Liver (tissue), 9 donors: ENCODE data around the gene THSD4. TPM values are rescaled to one million over a fixed set of nuclear protein-coding genes. Genes with fewer than 3 reads are reported as not detected.

ENCODE experiments used
- DNase-seq: peaks from one replicate; pipeline ENCODE4 v3.0.0-alpha.2; 2017; ENCODE audit warnings: low spot score
- H3K27ac ChIP-seq, 2 donors: one replicate each; pipeline ENCODE4 v1.7.0; 2013; ENCODE audit warnings: inconsistent platforms in 2 of 2, low read length in 2 of 2, control low read depth in 1 of 2, low read depth in 1 of 2, mild to moderate bottlenecking in 1 of 2
- H3K27me3 ChIP-seq, 4 donors: one replicate each; pipeline versions ENCODE4 v1.6.1 to v1.7.0; 2013; ENCODE audit warnings: low read length in 3 of 4, inconsistent platforms in 1 of 4, mild to moderate bottlenecking in 1 of 4, moderate library complexity in 1 of 4; ENCODE audit not compliant: control insufficient read depth in 4 of 4, insufficient read depth in 4 of 4
- H3K36me3 ChIP-seq, 4 donors: one replicate each; pipeline versions ENCODE4 v1.6.1 to v1.7.0; 2013; ENCODE audit warnings: low read length in 3 of 4, mild to moderate bottlenecking in 3 of 4, low read depth in 1 of 4, moderate library complexity in 1 of 4; ENCODE audit not compliant: control insufficient read depth in 4 of 4, insufficient read depth in 3 of 4
- H3K4me1 ChIP-seq, 4 donors: one replicate each; pipeline versions ENCODE4 v1.6.1 to v1.7.0; 2013; ENCODE audit warnings: low read length in 3 of 4, mild to moderate bottlenecking in 3 of 4, moderate library complexity in 1 of 4; ENCODE audit not compliant: control insufficient read depth in 4 of 4, insufficient read depth in 4 of 4
- H3K4me3 ChIP-seq, 3 donors: one replicate each; pipeline versions ENCODE4 v1.6.1 to v1.7.0; 2013; ENCODE audit warnings: low read length in 3 of 3, control low read depth in 1 of 3, low read depth in 1 of 3, mild to moderate bottlenecking in 1 of 3
- H3K9ac ChIP-seq, 2 donors: one replicate each; pipeline ENCODE4 v1.7.0; 2013; ENCODE audit warnings: low read length in 2 of 2, mild to moderate bottlenecking in 2 of 2, moderate library complexity in 2 of 2, control low read depth in 1 of 2, low read depth in 1 of 2
- H3K9me3 ChIP-seq, 4 donors: one replicate each; pipeline versions ENCODE4 v1.6.1 to v1.7.0; 2013; ENCODE audit warnings: low read length in 3 of 4; ENCODE audit not compliant: control insufficient read depth in 4 of 4
- EGR1 ChIP-seq, 2 donors: IDR thresholded peaks; 2 replicates each; pipeline ENCODE4 v1.6.1; 2016 to 2018; ENCODE audit warnings: antibody characterized with exemption in 2 of 2, low read depth in 2 of 2
- FOXA1 ChIP-seq: IDR thresholded peaks from 2 replicates; pipeline ENCODE4 v1.6.1; 2016; ENCODE audit warnings: antibody characterized with exemption
- FOXA2 ChIP-seq: IDR thresholded peaks from 2 replicates; pipeline ENCODE4 v1.6.1; 2016; ENCODE audit warnings: antibody characterized with exemption
- GABPA ChIP-seq, 2 donors: IDR thresholded peaks in 1 of 2; conservative IDR thresholded peaks in 1 of 2; 2 replicates each; pipeline ENCODE4 v1.6.1; 2016; ENCODE audit warnings: antibody characterized with exemption in 2 of 2, mild to moderate bottlenecking in 1 of 2, moderate library complexity in 1 of 2
- HNF4A ChIP-seq, 2 donors: conservative IDR thresholded peaks; 2 replicates each; pipeline ENCODE4 v1.6.1; 2016; ENCODE audit warnings: antibody characterized with exemption in 2 of 2, mild to moderate bottlenecking in 2 of 2
- HNF4G ChIP-seq: IDR thresholded peaks from 2 replicates; pipeline ENCODE4 v1.6.1; 2016; ENCODE audit warnings: antibody characterized with exemption
- JUND ChIP-seq, 2 donors: IDR thresholded peaks; 2 replicates each; pipeline ENCODE4 v1.6.1; 2016; ENCODE audit warnings: antibody characterized with exemption in 2 of 2
- NR2F2 ChIP-seq: IDR thresholded peaks from 2 replicates; pipeline ENCODE4 v1.6.1; 2016; ENCODE audit warnings: antibody characterized with exemption
- RAD21 ChIP-seq, 2 donors: IDR thresholded peaks; 2 replicates each; pipeline ENCODE4 v1.6.1; 2016; ENCODE audit warnings: antibody characterized with exemption in 2 of 2, mild to moderate bottlenecking in 2 of 2
- RXRA ChIP-seq, 2 donors: IDR thresholded peaks; 2 replicates each; pipeline ENCODE4 v1.6.1; 2017 to 2018; ENCODE audit warnings: antibody characterized with exemption in 2 of 2, mild to moderate bottlenecking in 1 of 2
- SP1 ChIP-seq: IDR thresholded peaks from 2 replicates; pipeline ENCODE4 v1.6.1; 2018; ENCODE audit warnings: antibody characterized with exemption, mild to moderate bottlenecking
- TAF1 ChIP-seq: conservative IDR thresholded peaks from 2 replicates; pipeline ENCODE4 v1.6.1; 2016; ENCODE audit warnings: antibody characterized with exemption, mild to moderate bottlenecking
- YY1 ChIP-seq: IDR thresholded peaks from 2 replicates; pipeline ENCODE4 v1.6.1; 2016; ENCODE audit warnings: antibody characterized with exemption, mild to moderate bottlenecking
- WGBS: extraction: QIAGEN DNeasy Blood & Tissue Kit; methylation state at CpG from one replicate; pipeline ENCODE4 v1.1.7; 2013; 5-methylcytosine and 5-hydroxymethylcytosine counted together
- polyA plus RNA-seq, 2 donors: library from polyadenylated mRNA; stranded (reverse) in 1 of 2; unstranded in 1 of 2; fragments of 200-250 nt in 1 of 2; fragments of >200 nt in 1 of 2; fragmentation: Nextera tagmentation in 1 of 2; extraction: Ambion mirVana in 1 of 2; gene quantifications; one replicate each; pipeline versions ENCODE4 v1.2.1 to v1.2.3, GENCODE V29; 2013 to 2015
- total RNA-seq, 2 donors: library from RNA; depleted of rRNA; stranded (reverse); fragments of >200 nt; gene quantifications; one replicate each; pipeline ENCODE4 v1.2.3, GENCODE V29; 2014
- TF ChIP-seq, protein P1 (sequence below): fragments of 150-350 bp; IDR thresholded peaks from 2 replicates; pipeline ENCODE4 v1.5.1; 2017; ENCODE audit warnings: improper control_type of control experiment, low read depth, low read length; ENCODE audit not compliant: missing input control
- TF ChIP-seq, protein P2 (sequence below): IDR thresholded peaks from 2 replicates; pipeline ENCODE4 v1.6.1; 2016; ENCODE audit warnings: antibody characterized with exemption
- TF ChIP-seq, protein P3 (sequence below): IDR thresholded peaks from 2 replicates; pipeline ENCODE4 v1.6.1; 2016; ENCODE audit warnings: antibody characterized with exemption
- TF ChIP-seq, protein P4 (sequence below): IDR thresholded peaks from 2 replicates; pipeline ENCODE4 v1.6.1; 2016; ENCODE audit warnings: antibody characterized with exemption
- TF ChIP-seq, protein P5 (sequence below): IDR thresholded peaks from 2 replicates; pipeline ENCODE4 v1.6.1; 2016; ENCODE audit warnings: antibody characterized with exemption, mild to moderate bottlenecking
- donor health status: healthy.
- donor health status: healthy.
- donor health status: healthy.
- donor health status: healthy.
- donor health status: healthy.

THSD4 gene
- total and polyA plus RNA-seq, 4 donors = 0.23 to 11.5 (median 1.9) TPM

DNA sequence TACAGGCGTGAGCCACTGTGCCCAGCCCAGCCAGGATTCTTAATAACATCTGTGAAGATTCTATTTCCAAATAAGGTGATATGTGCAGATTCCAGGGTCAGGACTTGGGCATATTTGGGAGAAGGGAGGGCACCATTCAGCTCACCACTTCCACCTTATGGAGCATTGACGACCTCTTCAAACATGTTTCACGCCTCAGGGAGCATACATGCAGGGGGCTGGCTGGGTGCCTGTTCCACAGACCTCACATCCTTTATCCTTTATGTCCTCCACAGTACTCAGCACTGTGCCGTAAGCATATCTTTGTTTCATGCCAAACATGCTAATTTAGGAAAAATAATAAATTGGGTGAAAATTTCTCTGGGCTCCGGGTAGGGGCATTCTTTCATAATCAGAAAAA lies 229.0 kb downstream of the THSD4 start:
- Histone ChIP-seq H3K27ac (no peak overlapping the region), H3K36me3 (no peaks in the 10 kb centered on the region), H3K9me3 (no peaks in the 10 kb centered on the region), H3K27me3 (no peaks in the 10 kb centered on the region), H3K4me1 (peaks cover 0 to under 1% (median 0%) of the 10 kb centered on the region in 4 donors), H3K9ac (no peak overlapping the region), H3K4me3 (no peak overlapping the region)
- DNase-seq = no peak
- TF ChIP-seq JUND (IDR thresholded peaks at IDR 0.05) (no peak), HNF4A (conservative IDR thresholded peaks at IDR 0.05) (no peak), FOXA2 (no peak), NR2F2 (no peak), RAD21 (IDR thresholded peaks at IDR 0.05) (no peak), FOXA1 (no peak), HNF4G (no peak), GABPA (IDR thresholded peaks at IDR 0.05 in 1 of 2, conservative IDR thresholded peaks at IDR 0.05 in 1 of 2) (no peak), YY1 (no peak), TAF1 (no peak), RXRA (IDR thresholded peaks at IDR 0.05) (no peak), EGR1 (IDR thresholded peaks at IDR 0.05; ENCODE audit: low read depth in 2 of 2) (no peak), SP1 (no peak)
- TF ChIP-seq, protein P1, sequence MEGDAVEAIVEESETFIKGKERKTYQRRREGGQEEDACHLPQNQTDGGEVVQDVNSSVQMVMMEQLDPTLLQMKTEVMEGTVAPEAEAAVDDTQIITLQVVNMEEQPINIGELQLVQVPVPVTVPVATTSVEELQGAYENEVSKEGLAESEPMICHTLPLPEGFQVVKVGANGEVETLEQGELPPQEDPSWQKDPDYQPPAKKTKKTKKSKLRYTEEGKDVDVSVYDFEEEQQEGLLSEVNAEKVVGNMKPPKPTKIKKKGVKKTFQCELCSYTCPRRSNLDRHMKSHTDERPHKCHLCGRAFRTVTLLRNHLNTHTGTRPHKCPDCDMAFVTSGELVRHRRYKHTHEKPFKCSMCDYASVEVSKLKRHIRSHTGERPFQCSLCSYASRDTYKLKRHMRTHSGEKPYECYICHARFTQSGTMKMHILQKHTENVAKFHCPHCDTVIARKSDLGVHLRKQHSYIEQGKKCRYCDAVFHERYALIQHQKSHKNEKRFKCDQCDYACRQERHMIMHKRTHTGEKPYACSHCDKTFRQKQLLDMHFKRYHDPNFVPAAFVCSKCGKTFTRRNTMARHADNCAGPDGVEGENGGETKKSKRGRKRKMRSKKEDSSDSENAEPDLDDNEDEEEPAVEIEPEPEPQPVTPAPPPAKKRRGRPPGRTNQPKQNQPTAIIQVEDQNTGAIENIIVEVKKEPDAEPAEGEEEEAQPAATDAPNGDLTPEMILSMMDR = no peak
- TF ChIP-seq, protein P2, sequence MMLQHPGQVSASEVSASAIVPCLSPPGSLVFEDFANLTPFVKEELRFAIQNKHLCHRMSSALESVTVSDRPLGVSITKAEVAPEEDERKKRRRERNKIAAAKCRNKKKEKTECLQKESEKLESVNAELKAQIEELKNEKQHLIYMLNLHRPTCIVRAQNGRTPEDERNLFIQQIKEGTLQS = no peak
- TF ChIP-seq, protein P3, sequence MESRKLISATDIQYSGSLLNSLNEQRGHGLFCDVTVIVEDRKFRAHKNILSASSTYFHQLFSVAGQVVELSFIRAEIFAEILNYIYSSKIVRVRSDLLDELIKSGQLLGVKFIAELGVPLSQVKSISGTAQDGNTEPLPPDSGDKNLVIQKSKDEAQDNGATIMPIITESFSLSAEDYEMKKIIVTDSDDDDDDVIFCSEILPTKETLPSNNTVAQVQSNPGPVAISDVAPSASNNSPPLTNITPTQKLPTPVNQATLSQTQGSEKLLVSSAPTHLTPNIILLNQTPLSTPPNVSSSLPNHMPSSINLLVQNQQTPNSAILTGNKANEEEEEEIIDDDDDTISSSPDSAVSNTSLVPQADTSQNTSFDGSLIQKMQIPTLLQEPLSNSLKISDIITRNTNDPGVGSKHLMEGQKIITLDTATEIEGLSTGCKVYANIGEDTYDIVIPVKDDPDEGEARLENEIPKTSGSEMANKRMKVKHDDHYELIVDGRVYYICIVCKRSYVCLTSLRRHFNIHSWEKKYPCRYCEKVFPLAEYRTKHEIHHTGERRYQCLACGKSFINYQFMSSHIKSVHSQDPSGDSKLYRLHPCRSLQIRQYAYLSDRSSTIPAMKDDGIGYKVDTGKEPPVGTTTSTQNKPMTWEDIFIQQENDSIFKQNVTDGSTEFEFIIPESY = no peak
- TF ChIP-seq, protein P4, sequence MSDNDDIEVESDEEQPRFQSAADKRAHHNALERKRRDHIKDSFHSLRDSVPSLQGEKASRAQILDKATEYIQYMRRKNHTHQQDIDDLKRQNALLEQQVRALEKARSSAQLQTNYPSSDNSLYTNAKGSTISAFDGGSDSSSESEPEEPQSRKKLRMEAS = no peak
- TF ChIP-seq, protein P5, sequence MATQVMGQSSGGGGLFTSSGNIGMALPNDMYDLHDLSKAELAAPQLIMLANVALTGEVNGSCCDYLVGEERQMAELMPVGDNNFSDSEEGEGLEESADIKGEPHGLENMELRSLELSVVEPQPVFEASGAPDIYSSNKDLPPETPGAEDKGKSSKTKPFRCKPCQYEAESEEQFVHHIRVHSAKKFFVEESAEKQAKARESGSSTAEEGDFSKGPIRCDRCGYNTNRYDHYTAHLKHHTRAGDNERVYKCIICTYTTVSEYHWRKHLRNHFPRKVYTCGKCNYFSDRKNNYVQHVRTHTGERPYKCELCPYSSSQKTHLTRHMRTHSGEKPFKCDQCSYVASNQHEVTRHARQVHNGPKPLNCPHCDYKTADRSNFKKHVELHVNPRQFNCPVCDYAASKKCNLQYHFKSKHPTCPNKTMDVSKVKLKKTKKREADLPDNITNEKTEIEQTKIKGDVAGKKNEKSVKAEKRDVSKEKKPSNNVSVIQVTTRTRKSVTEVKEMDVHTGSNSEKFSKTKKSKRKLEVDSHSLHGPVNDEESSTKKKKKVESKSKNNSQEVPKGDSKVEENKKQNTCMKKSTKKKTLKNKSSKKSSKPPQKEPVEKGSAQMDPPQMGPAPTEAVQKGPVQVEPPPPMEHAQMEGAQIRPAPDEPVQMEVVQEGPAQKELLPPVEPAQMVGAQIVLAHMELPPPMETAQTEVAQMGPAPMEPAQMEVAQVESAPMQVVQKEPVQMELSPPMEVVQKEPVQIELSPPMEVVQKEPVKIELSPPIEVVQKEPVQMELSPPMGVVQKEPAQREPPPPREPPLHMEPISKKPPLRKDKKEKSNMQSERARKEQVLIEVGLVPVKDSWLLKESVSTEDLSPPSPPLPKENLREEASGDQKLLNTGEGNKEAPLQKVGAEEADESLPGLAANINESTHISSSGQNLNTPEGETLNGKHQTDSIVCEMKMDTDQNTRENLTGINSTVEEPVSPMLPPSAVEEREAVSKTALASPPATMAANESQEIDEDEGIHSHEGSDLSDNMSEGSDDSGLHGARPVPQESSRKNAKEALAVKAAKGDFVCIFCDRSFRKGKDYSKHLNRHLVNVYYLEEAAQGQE = no peak
- WGBS = 96% methylated on average over 5 of the region's 5 CpGs
